BE2C (cell line): ENCODE measurements around the gene FGF13.

ENCODE experiments used
- DNase-seq: peaks from one replicate; pipeline ENCODE4 v3.0.0-alpha.2; 2020
- H3K27me3 ChIP-seq: fragments of 250-450 bp; sonication (Bioruptor Pico); 2 replicates; pipeline ENCODE4 v1.5.1; 2020; ENCODE audit warnings: mild to moderate bottlenecking
- H3K36me3 ChIP-seq: fragments of 250-450 bp; sonication (Bioruptor Pico); 2 replicates; pipeline ENCODE4 v1.5.1; 2020; ENCODE audit warnings: mild to moderate bottlenecking
- H3K4me1 ChIP-seq: fragments of 250-450 bp; sonication (Bioruptor Pico); 2 replicates; pipeline ENCODE4 v1.5.1; 2020
- H3K4me3 ChIP-seq: 2 replicates; pipeline ENCODE4 v1.5.1; 2011; ENCODE audit warnings: low read depth, low read length
- H3K9me3 ChIP-seq: fragments of 250-450 bp; sonication (Bioruptor Pico); 2 replicates; pipeline ENCODE4 v1.5.1; 2020
- TF ChIP-seq, protein P1 (sequence below): IDR thresholded peaks from 2 replicates; pipeline ENCODE4 v1.5.1; 2012; ENCODE audit warnings: mild to moderate bottlenecking, low read depth, low read length

The FGF13 gene

DNA sequence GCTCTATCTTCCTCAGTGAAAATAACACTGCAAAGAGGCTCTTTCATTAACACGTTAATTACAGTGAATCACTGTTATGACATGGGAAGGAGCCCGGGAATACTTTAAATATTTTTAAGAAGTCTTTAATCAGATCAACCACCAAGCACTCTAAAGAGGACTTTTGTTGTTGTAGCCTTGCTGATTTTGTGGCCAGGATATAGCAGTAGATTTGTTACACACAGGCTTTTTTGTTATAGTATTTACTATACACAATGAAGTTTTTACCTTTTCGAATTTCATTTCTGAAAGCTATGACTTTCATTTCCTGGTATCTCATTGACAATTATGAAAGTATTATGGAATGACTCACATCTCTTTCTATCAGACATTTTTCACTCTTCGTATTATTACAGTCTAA, 20.3 kb downstream of the FGF13 start:
- DNase-seq, result no peak
- H3K27me3 ChIP-seq, result no peaks in the 10 kb centered on the region
- H3K4me1 ChIP-seq, result no peaks in the 10 kb centered on the region
- H3K36me3 ChIP-seq, result no peaks in the 10 kb centered on the region
- TF ChIP-seq, protein P1, sequence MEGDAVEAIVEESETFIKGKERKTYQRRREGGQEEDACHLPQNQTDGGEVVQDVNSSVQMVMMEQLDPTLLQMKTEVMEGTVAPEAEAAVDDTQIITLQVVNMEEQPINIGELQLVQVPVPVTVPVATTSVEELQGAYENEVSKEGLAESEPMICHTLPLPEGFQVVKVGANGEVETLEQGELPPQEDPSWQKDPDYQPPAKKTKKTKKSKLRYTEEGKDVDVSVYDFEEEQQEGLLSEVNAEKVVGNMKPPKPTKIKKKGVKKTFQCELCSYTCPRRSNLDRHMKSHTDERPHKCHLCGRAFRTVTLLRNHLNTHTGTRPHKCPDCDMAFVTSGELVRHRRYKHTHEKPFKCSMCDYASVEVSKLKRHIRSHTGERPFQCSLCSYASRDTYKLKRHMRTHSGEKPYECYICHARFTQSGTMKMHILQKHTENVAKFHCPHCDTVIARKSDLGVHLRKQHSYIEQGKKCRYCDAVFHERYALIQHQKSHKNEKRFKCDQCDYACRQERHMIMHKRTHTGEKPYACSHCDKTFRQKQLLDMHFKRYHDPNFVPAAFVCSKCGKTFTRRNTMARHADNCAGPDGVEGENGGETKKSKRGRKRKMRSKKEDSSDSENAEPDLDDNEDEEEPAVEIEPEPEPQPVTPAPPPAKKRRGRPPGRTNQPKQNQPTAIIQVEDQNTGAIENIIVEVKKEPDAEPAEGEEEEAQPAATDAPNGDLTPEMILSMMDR, result no peak
- H3K4me3 ChIP-seq, result no peak overlapping the region
- H3K9me3 ChIP-seq, result no peaks in the 10 kb centered on the region

DNA sequence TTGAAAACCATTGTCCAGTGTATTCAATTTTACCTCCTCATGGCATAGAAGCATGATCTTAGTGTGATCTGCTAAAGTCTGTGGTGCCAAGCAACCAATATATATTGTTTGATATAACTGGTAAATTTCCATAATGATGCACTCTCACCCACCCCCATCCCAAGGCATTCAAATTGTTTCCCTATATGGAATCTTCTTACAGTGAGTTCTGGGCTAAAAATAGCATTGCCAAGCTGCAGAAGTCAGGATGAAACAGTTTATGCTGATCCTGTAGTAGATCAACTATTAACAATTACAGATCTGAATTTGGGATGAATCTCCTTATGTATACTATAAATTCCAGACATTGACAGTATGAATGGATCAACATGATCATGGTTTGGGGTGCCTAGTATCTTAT, 20.9 kb downstream of the FGF13 start:
- no peaks in the 10 kb centered on the region for H3K4me1 ChIP-seq
- no peaks in the 10 kb centered on the region for H3K27me3 ChIP-seq
- no peak overlapping the region for H3K4me3 ChIP-seq
- no peak for DNase-seq
- TF ChIP-seq, protein P1, result no peak
- H3K9me3 ChIP-seq, result no peaks in the 10 kb centered on the region
- H3K36me3 ChIP-seq, result no peaks in the 10 kb centered on the region

DNA sequence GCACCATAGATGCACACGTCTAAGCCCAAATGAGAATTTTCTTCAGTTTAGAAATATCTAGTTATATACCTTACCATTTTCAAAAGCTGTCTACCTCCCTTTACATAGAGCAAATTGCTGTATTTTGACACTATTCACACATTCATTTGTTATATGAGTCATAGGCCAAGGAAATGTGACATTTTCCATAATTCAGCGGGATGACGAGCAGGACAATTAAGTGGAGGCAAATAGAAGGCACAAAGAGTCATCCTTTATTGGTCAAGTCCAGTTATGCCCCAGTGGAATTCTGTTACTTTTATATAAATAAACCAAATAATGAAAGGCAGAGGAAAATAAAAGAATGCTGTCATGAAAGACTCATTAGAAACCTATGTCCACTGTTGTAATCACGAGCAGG, 27.9 kb downstream of the FGF13 start:
- TF ChIP-seq, protein P1, result no peak
- no peaks in the 10 kb centered on the region for H3K9me3 ChIP-seq
- no peak for DNase-seq
- H3K4me3 ChIP-seq, result no peak overlapping the region
- no peaks in the 10 kb centered on the region for H3K36me3 ChIP-seq
- no peaks in the 10 kb centered on the region for H3K27me3 ChIP-seq
- no peaks in the 10 kb centered on the region for H3K4me1 ChIP-seq

DNA sequence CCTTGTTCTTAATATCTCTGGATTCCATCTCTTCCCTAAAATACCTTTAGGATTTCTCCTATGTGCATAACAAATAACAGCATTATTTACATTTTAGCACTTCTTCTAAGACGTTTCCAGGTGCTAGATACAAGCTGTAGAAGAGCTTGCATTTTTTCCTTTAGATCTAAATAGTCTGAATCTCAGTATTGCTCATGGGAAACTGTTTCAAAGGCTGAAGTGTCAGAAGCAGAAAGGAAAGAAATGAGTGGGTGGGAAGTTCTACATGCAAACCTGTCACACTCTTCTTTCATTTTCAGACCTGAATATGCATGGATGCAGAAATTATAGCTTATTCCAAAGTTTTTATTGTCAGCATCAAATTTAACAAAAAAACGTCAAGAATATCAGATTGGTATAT, 41.8 kb downstream of the FGF13 start:
- Histone ChIP-seq H3K36me3 (no peaks in the 10 kb centered on the region), H3K27me3 (no peaks in the 10 kb centered on the region), H3K9me3 (no peaks in the 10 kb centered on the region), H3K4me1 (no peaks in the 10 kb centered on the region), H3K4me3 (no peak overlapping the region)
- no peak for DNase-seq
- TF ChIP-seq, protein P1, result no peak

DNA sequence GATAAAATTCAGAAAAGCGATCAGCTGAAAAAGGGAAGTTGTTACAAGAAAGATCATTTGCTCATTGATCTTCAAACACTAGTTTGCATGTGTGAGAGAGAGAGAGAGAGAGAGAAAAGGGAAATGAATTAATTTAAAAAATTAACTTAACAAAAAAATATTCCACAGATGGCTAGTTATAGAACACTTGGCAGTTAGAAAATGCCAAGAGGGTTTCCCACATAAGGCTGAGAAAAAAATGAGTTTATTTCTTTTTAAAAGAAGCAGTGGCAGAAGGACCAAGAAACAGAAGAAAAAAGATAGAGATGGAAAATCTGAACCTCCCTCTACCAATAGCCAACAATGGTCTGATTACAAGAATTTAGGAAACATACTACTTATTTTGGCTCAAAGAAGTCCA, 47.1 kb downstream of the FGF13 start:
- no peaks in the 10 kb centered on the region for H3K9me3 ChIP-seq
- DNase-seq, result no peak
- H3K36me3 ChIP-seq, result no peaks in the 10 kb centered on the region
- H3K4me3 ChIP-seq, result no peak overlapping the region
- no peaks in the 10 kb centered on the region for H3K27me3 ChIP-seq
- H3K4me1 ChIP-seq, result no peaks in the 10 kb centered on the region
- TF ChIP-seq, protein P1, result no peak

DNA sequence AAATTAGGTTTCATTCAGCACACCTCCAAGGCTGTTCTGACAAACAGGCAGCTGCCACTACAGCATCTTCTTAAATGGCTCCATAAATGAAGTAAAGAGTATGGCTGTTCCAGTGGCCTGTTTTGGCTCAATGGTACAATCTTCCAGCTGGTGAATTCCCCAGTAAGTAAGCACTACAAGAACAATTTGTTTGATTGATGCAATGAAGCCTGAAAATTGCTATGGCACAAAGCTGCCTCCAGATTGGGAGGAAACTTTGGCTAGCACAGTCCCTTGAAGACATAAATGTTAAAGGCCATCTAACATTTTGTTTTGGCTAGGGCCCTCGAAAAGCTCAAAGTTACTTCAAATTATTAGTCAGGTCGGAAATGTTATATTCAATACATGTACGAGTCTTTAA, 47.5 kb downstream of the FGF13 start:
- TF ChIP-seq, protein P1, result no peak
- DNase-seq, result no peak
- Histone ChIP-seq H3K4me1 (no peaks in the 10 kb centered on the region), H3K9me3 (no peaks in the 10 kb centered on the region), H3K4me3 (no peak overlapping the region), H3K36me3 (no peaks in the 10 kb centered on the region), H3K27me3 (no peaks in the 10 kb centered on the region)
